Measurements from ENCODE around the gene EDEM3.
"Not testable (repeated sequence)": the region's sequence is repeated elsewhere in the genome, so short reads cannot be mapped to it uniquely, and the experiment has no call there.

The EDEM3 gene

DNA sequence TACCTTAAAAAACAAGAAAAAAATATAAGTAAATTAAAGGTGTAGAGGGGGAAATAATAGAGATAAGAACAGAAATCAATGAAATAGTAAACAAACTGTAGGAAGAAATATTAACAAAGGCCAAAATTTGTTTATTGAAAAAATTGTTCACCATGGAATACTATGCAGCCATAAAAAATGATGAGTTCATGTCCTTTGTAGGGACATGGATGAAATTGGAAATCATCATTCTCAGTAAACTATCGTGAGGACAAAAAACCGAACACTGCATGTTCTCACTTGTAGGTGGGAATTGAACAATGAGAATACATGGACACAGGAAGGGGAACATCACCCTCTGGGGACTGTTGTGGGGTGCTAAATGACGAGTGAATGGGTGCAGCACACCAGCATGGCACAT lies 75.2 kb downstream of the EDEM3 start:
- DNase-seq (ENCODE audit: low read depth in 2 of 2), result not testable (repeated sequence)

DNA sequence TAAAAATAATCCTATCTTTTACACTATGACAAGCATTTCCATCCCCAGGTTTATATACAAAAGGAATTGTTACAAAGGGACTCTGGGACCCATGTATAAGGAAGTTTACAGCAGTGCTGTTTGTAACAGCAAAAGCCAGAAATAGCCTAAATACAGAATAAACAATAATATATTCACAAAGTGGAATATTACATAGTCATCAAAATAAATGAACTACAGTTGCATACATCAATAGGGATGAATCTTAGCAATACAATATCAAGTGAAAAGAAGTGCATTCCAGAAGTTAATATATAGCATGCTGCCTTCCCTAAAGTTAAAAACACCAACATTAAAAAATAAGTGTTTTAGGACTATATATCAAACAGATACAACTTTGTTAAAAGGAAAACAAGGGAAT lies 77.3 kb downstream of the EDEM3 start:
- no peak for DNase-seq (ENCODE audit: low read depth in 2 of 2)

DNA sequence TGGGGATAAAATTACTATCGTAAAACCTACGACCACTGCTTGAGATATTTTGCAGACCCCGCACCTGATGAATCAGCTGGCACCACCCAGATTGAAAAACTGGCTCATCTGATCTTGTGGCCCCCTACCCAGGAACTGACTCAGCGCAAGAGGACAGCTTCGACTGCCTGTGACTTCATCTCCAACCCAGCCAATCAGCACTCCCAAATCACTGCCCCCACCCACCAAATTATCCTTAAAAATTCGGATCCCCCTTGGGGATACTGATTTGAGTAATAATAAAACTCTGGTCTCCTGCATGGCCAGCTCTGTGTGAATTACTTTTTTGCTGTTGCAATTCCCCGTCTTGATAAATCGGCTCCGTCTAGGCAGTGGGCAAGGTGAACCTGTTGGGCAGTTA lies 81.4 kb downstream of the EDEM3 start:
- no peak for DNase-seq (ENCODE audit: low read depth in 2 of 2)

DNA sequence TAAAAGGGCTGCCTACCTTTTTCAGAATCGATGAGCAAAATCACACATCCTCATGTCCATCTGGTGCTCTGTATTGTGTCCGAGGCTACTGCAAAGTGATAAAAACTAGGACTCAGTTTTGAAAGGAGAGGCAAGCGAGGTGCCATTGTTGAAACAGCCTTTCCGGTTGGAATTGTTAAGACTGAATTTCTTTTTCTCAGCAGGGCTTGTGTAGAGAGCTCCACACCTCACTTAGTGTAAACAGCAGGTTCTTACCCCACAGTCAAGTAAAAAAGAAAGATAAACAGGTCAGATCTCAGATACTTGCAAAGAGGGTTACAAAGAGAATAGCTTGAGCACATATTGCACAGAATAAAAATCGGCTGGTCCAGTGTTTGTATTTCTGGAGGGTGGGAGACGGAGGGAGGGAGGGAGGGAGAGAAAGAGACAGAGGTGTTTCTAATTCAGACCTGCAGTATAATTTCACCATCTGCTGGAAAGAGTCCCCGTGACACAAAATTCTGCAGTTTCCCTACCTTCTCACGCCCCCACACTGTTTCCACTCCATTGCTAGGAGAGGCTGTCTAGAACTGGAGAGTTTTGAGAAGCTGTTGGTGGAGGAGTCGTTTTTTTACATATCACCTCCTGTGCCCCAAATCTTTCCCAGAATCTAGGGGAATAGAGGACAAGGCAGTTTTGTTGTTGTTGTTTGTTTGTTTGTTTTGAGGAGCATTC lies 82.5 kb downstream of the EDEM3 start:
- DNase-seq (ENCODE audit: low read depth in 2 of 2), result no peak

DNA sequence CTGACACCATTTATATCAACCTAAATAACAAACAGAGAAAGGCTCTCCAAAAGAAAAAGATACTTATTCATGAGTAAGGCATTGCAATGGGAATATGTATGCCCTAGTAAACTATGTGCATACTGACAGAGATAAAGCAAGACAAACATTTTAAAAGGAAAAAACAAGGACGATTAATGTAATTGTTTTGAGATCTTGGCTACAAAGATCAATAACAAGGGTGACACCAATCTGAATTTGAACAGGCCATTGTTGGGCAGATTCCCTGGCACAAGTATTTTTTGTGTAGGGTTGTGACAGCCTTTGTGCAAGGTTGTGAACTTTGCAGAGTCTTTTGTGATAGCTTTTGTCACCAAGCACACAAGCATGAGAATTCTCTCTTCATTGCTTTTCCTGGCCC lies 85.3 kb downstream of the EDEM3 start:
- no peak for DNase-seq (ENCODE audit: low read depth in 2 of 2)

DNA sequence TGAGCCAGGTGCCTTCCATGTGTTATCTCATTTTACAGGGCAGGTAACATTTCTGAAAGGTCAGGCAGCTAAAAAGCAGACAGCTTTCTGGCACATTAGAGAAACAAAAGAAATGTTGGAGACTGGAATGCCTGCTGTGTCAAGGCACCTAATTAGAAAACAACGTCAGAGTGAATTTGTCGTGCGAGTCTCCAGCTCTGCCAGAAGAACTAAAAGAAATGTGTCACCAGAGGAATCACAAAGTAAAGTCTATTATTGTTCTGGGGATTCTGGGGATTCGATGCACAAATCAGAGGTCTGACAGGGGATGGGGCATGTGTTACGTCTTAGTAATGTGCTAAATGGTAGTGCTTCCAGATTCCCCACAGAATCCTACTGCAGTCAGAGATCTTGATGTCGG lies 89.3 kb downstream of the EDEM3 start:
- no peak for DNase-seq (ENCODE audit: low read depth in 2 of 2)

DNA sequence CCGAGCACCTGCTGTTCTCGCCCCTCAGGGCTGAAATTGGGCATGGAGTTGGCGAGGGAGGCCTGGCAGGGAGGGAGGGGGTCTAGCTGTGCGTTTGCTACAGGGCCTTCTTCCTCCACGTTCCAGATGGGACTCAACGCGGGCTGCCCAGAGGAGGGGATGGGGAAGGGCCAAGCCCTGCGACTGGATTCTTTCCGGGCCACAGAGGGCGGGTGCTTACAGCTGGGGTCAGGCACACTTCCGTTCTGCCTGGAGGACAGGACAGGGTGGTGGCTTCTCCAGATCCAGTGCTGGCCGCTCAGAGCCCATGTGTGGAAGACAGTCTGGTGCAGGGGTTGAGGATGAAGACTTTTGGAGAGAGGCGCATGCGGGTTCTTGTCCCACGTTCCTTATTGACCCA lies 90.0 kb downstream of the EDEM3 start:
- DNase-seq (ENCODE audit: low read depth in 2 of 2), result no peak

DNA sequence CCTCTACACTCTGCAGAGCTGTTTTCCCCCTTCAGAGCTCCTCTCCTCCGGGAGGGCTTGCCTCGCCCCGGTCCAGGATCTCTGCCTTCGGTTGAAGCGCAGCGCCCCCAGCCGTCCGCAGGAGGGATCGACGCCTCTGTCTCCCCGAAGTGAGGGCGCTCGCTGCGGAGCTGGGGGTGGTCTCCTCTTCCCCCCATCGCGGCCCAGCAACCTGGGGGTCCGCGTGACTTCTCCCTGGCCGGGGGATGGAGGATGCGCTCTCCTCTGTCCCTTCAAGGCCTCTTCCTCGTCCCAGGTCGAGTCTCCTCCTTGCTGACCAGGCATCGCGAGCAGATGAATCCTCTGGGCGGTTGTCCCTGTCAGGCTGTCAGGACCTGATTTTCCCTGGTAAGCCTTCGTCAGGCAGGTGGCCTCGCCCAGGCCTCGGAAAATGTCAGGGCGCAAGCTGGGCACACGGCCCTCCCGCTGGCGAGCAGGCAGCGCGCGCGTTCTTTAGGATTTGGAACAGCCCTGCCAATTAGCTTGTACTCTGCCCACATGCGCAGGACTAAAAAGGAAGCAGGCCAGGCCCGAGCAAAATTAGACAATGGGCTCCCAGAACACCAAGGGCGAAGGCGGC lies 90.5 kb downstream of the EDEM3 start:
- no peak for DNase-seq (ENCODE audit: low read depth in 2 of 2)

DNA sequence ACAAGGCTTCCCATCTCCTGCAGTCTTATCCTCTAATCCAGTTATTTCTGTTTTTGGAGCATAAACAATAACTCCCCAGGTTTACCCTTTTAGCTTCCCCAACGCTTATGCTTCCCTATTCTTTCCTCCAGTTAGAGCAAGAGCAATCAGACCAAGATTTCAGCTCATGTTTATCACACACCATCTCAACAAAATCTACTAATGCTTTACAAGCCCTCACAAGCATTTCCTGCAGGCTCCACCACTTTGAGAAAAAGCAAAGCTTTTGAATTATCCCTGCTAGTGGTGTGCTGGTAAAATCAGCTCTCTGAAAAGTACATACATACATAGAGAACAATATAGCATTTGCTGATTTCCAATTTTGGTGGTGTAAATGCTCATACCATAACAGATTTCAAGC lies 92.9 kb downstream of the EDEM3 start:
- DNase-seq (ENCODE audit: low read depth in 2 of 2), result no peak

DNA sequence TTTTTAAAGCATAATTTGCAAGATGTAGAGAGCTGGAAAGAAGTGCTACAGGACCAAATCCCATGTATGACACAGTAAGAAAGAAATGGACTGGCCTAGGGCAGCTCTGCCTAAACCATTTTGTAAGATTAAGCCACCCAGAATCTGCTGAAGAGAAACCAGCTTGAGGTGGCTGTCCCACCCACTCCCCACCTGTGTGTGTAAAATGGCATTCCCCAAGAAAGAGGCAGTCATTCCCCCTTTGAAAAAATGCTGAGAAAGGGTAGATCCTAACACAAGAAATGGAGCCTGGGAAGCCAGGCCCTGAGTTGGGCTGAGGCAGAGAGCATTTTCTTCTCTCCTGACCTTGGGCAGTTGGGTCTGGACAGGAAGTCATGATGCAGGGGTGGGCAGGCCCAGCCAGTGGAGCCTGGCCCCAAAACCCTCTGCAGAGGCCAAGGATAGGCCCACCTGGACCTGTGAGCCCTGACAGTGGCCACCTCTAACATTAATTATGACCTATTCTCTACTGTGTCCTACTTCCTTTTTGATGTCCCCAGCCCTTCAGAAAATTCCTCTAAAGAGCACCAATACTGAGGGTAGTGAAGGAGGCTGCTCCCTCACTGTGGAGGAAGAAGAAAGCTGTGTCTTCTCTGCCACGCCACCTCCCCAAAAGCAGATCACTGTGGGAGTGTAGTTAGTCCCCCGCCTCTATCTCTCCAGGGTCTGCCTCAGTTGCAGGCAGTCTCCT lies 94.0 kb downstream of the EDEM3 start:
- no peak for DNase-seq (ENCODE audit: low read depth in 2 of 2)

DNA sequence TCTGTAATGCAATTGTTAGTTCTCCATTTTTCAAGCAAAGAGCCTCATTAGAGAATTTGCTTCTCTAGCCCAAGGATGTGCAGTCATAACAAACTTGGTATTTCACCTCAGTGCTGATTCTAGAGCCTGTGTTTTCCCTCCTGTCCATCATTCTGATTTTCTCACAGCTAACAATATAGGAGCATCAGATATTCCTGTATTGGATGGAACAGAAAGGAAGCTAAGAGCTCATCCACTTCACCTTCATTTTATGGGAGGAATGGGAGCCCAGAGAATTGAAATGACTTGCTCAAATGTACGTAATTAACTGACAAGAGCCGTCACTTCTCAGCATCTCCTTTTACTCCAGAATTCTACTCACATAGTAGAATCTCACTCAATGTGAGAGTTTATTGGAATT lies 96.6 kb downstream of the EDEM3 start:
- no peak for DNase-seq (ENCODE audit: low read depth in 2 of 2)

DNA sequence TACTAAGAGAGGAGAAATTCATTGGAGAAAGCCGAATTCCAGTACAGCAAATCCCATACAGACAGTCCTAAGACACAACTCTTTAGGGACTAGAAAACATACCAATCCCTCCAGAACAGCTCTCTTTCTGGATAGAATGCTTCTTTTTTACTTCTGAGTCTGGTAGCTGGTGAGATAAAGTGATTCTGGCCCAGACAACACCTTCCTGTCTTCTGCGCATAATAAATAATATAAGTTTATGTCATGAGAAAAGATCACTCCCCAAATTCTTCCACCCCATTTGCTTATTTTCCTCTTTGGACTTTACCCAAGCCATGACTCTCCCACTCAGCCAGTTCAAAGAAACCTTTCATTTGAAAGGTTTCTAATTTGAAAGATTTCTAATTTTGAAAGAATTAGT lies 98.4 kb downstream of the EDEM3 start:
- no peak for DNase-seq (ENCODE audit: low read depth in 2 of 2)

DNA sequence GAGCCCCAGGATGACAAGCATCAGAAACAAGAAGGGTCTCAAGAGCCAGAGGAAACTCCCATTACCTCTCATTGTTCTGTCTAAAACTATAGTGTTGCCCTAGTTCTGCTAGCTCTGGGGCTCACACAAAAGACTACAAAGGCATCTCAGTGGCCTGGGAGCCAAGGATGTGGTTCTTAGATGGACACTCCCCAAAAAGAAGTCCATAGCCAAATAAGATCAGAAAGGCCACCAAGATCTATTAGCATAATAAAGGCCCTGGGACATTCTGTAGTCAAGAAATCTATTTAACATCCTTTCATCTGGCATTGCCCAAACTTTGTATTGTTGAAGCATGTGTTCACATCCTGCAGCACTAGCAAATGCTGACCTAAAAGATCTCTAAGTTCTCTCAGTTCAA lies 99.5 kb downstream of the EDEM3 start:
- DNase-seq (ENCODE audit: low read depth in 2 of 2), result no peak

DNA sequence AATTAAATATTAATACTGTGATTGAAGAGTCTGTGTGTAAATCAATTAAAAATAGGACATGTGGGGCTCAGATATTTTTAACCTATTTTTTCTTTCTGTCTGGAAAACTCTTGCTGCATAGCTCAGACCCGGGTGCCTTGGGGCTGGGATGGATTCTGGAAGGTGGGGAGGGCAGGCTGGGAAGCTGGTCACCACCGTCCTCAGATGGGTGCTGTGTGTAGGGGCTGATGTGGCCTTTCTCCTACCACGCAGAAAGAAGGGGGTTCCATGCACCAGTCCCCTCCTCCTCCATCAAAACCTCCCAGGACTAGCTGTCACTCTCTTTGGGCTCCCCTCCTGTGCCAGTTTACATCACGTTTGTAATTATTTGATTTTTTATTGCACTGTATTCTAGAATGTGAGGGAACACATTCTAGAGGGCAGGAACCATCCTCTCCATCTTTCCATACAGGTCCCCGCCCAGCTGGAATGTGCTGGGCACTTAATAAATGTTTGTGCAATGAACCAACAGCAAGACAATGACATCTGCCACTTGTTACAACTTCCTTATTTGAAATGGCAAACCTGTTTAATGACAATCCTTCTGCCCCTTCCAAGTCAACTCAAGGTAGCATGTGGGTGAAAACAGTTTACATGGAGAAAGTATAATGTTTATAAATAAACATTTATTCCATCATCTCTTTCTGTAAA lies 104.3 kb downstream of the EDEM3 start:
- DNase-seq (ENCODE audit: low read depth in 2 of 2), result no peak

DNA sequence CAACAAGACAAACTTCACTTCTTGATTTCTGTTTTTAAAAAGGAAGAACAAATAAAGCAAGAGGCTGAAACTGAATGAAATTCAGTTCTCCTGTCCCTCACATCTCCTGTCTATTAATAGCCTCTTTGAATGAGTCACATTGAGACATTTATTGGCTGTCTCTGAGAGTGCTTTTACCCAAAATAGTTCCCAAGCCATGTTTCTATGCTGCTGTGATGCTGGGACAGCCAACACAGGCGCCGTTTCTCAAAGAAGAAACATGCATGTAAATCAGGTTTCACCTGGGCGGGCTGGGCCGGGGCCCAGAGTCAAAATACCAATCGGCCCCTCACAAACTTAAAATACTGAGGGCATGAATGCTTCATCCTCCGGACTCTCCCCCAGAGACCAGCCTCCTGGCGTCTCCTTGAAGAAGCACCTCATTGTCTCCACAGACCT lies 105.2 kb downstream of the EDEM3 start:
- no peak for DNase-seq (ENCODE audit: low read depth in 2 of 2)

DNA sequence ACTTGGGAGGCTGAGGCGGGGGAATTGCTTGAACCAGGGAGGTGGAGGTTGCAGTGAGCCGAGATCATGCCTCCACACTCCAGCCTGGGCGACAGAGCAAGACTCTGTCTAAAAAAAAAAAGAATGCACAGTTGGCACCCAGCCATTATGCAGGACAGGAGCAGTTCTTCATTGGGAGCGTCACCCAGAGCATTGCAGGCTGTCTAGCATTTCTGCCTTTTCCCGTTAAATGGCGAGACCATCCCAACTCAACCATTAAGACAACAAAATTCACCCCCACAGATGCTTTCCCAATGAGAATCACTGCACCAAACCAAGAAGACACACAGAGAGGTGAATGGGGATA lies 105.8 kb downstream of the EDEM3 start:
- no peak for DNase-seq (ENCODE audit: low read depth in 2 of 2)

DNA sequence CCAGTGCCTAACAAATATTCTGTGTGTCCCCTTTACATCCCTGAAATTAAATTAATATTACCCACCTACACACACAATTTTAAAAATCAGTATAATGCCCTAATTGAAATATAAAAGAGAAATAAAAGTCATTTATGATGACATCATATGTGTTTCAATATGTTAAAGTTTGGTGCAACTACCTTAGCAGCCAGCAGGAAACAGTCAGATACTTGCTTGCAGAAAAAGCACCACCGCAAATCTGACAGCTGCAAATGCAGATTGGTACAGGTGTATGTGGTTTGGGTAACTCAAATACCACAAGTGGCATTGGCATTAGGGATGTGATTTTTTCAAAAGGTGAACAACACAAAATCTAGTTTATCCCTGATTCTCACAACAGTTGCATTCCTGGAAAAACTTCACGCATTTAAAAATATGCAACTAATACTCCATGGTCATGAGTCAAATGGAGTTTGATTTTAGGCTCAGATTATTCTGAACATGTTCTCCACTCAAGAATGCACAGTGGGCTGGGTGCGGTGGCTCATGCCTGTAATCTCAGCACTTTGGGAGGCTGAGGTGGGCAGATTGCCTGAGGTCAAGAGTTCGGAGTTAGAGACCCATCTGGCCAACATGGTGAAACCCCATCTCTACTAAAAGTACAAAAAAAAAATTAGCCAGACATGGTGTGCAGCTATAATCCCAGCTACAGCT lies 106.3 kb downstream of the EDEM3 start:
- DNase-seq (ENCODE audit: low read depth in 2 of 2), result no peak

DNA sequence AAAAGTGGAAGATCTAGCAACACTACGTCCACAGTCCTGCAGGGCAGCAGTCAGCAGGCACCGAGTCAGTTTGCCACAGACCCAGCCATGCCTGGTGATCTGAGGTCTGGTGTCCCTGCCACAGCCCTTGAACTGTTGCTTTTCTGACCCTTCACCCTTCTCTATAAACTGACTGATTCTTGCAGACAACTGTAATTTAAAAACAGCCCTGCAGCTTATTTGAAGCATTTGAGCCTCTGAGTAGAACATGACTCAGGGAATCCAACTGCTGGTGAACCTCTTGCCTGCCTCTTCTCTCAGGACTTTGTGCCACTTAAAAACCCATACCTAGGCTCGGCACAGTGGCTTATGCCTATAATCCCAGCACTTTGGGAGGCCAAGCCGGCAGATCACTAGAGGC lies 107.2 kb downstream of the EDEM3 start:
- DNase-seq (ENCODE audit: low read depth in 2 of 2), result no peak

DNA sequence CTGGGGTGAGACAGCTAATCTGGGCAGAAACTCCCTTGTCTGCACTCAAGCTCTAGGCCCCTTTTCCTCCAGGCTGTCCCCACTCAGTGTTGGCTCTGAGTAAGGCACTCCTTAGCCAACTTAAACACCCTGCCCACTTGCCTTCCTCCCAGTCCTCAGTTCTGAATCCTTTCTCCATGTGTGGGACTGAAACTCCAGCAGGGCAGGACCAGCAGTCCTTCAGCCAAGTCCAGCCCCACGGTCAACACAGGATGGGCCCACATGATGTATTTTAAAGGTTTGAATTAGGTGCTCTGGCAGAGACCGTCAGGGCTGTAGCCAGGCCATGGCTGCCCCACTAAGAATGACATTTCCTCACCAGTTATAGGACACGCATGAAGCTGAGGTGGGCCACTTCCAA lies 107.8 kb downstream of the EDEM3 start:
- no peak for DNase-seq (ENCODE audit: low read depth in 2 of 2)

DNA sequence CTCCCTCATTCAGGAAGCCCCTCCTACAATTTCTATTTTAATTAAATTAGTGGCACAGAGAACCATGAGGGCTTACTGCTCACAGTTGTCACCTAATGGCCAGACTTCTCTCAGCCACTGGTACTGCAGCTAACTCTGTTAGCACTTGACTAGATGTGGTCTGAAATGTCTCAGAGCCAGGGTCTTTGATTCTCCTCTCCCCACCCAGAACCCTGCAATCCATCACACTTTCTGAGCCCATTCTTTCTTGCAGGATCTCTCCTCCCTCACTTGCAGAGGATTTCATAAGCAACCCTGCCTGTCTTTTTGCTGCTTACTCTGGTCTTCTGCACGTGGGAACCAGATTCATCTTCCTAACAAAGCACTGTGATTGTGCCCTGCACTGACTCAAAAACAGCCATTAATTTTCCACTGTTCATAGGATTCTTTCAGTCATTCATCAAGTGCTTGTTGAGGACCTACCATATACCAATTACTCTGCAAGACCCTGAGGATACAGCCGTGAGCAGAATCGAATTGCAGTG lies 108.4 kb downstream of the EDEM3 start:
- DNase-seq (ENCODE audit: low read depth in 2 of 2), result no peak

DNA sequence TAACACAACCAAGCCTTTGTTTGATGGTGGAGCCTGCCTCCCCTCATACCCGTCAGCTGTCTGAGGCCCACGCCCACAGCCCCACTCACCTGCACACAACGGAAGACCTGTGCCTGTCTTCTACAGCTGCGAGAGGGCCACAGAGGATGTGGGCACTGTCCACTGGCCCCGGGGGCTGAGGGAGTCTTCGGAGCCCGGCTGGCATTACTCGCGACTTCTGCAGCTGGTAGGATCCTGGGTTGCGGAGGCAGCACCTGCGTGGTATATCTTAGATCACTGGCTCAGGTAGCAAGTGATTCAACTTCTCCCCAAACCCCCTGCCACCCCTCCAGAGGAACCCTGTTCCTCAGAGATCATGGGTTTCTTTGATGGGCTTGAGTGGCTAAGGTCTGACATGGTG lies 109.9 kb downstream of the EDEM3 start:
- no peak for DNase-seq (ENCODE audit: low read depth in 2 of 2)

DNA sequence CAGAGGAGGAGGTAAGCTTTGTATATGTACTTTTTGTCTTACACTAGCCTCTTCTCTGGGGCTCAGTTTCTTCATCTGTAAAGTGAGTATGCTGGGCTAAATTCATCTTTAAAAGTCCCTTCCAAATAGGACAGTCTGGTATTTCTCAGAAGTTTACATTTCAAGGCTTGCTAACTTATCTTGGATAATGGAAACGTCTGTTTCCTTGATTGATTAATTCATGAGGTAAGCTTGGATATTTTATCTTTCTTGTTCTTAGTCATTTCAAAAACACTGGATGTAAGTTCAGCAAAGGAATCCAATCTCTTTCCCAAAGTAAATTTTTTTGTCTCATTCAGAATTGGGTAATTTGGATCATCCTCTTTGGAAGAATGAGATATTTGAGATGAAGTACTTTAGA lies 111.0 kb downstream of the EDEM3 start:
- DNase-seq (ENCODE audit: low read depth in 2 of 2), result no peak
